Smooth muscle cell (in vitro differentiated cells): ENCODE measurements around the gene PARP4. TPM values are rescaled to one million over a fixed set of nuclear protein-coding genes. Genes with fewer than 3 reads are reported as not detected.

Experiments used
- DNase-seq: peaks from one replicate; lab custom pipeline; 2025; ENCODE audit not compliant: unreplicated experiment; lab: John Stamatoyannopoulos, UW
- H2AFZ ChIP-seq: fragments of 200-600 bp; sonication (generic); 2 replicates; pipeline ENCODE4 v1.6.0; 2016; ENCODE audit warnings: antibody characterized with exemption, low read depth, mild to moderate bottlenecking
- H3F3A ChIP-seq: fragments of 200-600 bp; sonication (generic); 2 replicates; pipeline ENCODE4 v1.6.0; 2017; ENCODE audit warnings: antibody characterized with exemption, low read depth
- H3K27ac ChIP-seq: fragments of 200-600 bp; sonication (generic); 2 replicates; pipeline ENCODE4 v1.5.1; 2016; ENCODE audit warnings: low read depth, mild to moderate bottlenecking
- H3K27me3 ChIP-seq: fragments of 200-600 bp; sonication (generic); 2 replicates; pipeline ENCODE4 v1.6.1; 2016; ENCODE audit warnings: low read depth, mild to moderate bottlenecking
- H3K36me3 ChIP-seq: fragments of 200-600 bp; sonication (generic); 2 replicates; pipeline ENCODE4 v1.5.1; 2016; ENCODE audit warnings: low read depth
- H3K4me1 ChIP-seq: fragments of 200-600 bp; sonication (generic); 2 replicates; pipeline ENCODE4 v1.5.1; 2016; ENCODE audit warnings: low read depth
- H3K4me2 ChIP-seq: fragments of 200-600 bp; sonication (generic); 2 replicates; pipeline ENCODE4 v1.6.0; 2016; ENCODE audit warnings: mild to moderate bottlenecking
- H3K4me3 ChIP-seq: fragments of 200-600 bp; sonication (generic); 2 replicates; pipeline ENCODE4 v1.5.1; 2016; ENCODE audit warnings: mild to moderate bottlenecking
- H3K79me2 ChIP-seq: fragments of 200-600 bp; sonication (generic); 2 replicates; pipeline ENCODE4 v1.6.0; 2016; ENCODE audit warnings: low read depth, mild to moderate bottlenecking
- H3K9ac ChIP-seq: fragments of 200-600 bp; sonication (generic); 2 replicates; pipeline ENCODE4 v1.6.0; 2016; ENCODE audit warnings: low read depth
- H3K9me3 ChIP-seq: fragments of 200-600 bp; sonication (generic); replicated peaks from 2 replicates; pipeline ENCODE4 v1.5.1; 2016; ENCODE audit warnings: low read depth
- H4K20me1 ChIP-seq: fragments of 200-600 bp; sonication (generic); 2 replicates; pipeline ENCODE4 v1.6.0; 2016; ENCODE audit warnings: low read depth
- WGBS: methylation state at CpG from one replicate; pipeline ENCODE4 v1.1.7; 2016; ENCODE audit warnings: low lambda C conversion rate; 5-methylcytosine and 5-hydroxymethylcytosine counted together
- polyA plus RNA-seq: library from polyadenylated mRNA; unstranded; fragments of >200 nt; fragmentation: Nextera tagmentation; extraction: Ambion mirVana; gene quantifications from 2 replicates; pipeline ENCODE4 v1.2.1, GENCODE V29; 2016
- total RNA-seq: library from RNA; depleted of rRNA; stranded (reverse); fragments of >200 nt; gene quantifications from 2 replicates; pipeline ENCODE4 v1.2.3, GENCODE V29; 2014
- TF ChIP-seq, protein P1 (sequence below): fragments of 200-600 bp; sonication (generic); IDR thresholded peaks from 2 replicates; pipeline ENCODE4 v1.5.1; 2017; ENCODE audit warnings: borderline replicate concordance, mild to moderate bottlenecking, antibody characterized with exemption; ENCODE audit not compliant: insufficient read depth, poor library complexity, severe bottlenecking

The PARP4 gene
- total and polyA plus RNA-seq, 2 experiments from 2014 or later = 18.2 to 33.7 TPM

DNA sequence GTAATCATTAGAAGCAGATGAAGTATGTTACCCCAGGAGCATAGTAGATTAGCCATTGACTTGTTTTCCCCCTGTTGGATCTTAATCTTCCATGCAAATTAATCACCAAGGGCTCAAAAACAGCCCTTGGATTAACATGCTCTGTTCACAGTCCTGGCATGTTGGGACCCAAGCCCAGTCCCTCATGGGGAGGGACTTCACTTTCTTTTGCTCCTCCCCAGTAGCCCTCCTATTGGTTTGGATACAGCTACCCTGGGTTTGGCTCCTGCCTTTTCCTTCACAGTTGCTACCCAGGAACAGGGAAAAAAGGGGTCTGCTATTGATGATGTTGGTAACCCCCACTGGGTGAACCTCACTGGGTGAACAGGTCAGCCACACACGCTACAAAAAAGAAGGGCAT, 16.9 kb upstream of the PARP4 start:
- 68% methylated on average over 1 of the region's 1 CpG for WGBS
- TF ChIP-seq, protein P1, sequence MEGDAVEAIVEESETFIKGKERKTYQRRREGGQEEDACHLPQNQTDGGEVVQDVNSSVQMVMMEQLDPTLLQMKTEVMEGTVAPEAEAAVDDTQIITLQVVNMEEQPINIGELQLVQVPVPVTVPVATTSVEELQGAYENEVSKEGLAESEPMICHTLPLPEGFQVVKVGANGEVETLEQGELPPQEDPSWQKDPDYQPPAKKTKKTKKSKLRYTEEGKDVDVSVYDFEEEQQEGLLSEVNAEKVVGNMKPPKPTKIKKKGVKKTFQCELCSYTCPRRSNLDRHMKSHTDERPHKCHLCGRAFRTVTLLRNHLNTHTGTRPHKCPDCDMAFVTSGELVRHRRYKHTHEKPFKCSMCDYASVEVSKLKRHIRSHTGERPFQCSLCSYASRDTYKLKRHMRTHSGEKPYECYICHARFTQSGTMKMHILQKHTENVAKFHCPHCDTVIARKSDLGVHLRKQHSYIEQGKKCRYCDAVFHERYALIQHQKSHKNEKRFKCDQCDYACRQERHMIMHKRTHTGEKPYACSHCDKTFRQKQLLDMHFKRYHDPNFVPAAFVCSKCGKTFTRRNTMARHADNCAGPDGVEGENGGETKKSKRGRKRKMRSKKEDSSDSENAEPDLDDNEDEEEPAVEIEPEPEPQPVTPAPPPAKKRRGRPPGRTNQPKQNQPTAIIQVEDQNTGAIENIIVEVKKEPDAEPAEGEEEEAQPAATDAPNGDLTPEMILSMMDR = no peak

GRCh38 chr13:24528816-24529398, 16.3 kb upstream of the PARP4 start:
- H3K4me3 ChIP-seq = no peak overlapping the region
- H3K27me3 ChIP-seq = no peaks in the 10 kb centered on the region
- H3K4me1 ChIP-seq = no peaks in the 10 kb centered on the region
- H3K27ac ChIP-seq = no peak overlapping the region
- H3K9ac ChIP-seq = no peak overlapping the region
- 64% methylated on average over 4 of the region's 4 CpGs for WGBS
- H3K79me2 ChIP-seq = no peaks in the 10 kb centered on the region
- TF ChIP-seq, protein P1 = no peak
- H3F3A ChIP-seq = no peaks in the 10 kb centered on the region
- no peaks in the 10 kb centered on the region for H4K20me1 ChIP-seq
- no peaks in the 10 kb centered on the region for H3K9me3 ChIP-seq
- no peak for DNase-seq
- H2AFZ ChIP-seq = no peak overlapping the region
- no peak overlapping the region for H3K4me2 ChIP-seq
- no peaks in the 10 kb centered on the region for H3K36me3 ChIP-seq

More for the DNA sequence above, 16.9 kb upstream of the PARP4 start:
- no peak overlapping the region for H3K4me2 ChIP-seq
- H3K79me2 ChIP-seq = no peaks in the 10 kb centered on the region
- DNase-seq = no peak
- no peaks in the 10 kb centered on the region for H3K27me3 ChIP-seq
- no peaks in the 10 kb centered on the region for H3K9me3 ChIP-seq
- no peaks in the 10 kb centered on the region for H3K36me3 ChIP-seq
- H2AFZ ChIP-seq = no peak overlapping the region
- H3K4me1 ChIP-seq = no peaks in the 10 kb centered on the region
- H3K9ac ChIP-seq = no peak overlapping the region
- H3F3A ChIP-seq = no peaks in the 10 kb centered on the region
- H4K20me1 ChIP-seq = no peaks in the 10 kb centered on the region
- no peak overlapping the region for H3K4me3 ChIP-seq
- no peak overlapping the region for H3K27ac ChIP-seq

DNA sequence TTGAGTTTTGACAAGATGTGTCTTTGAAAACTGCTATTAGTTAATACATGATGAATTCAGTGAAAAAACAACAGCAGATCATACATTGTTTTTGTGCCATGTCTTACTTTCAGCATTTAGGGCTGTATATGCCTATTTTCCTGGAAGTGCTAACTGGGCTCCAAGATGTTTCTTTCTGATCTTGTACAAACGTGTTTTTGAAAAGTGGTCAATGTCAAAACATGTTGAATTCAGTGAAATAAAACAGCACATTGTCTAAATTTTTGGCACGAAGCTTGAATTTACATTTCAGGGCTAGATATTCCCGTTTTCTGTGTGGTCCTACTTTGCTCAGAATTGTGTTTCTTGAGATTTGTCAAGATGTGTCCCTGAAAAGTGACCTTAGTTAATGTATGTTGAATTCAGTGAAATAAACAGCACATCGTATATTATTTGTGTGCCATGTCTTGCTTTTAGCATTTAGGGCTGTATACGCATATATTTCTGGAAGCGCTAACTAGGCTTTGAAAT, 14.7 kb upstream of the PARP4 start:
- TF ChIP-seq, protein P1 = no peak
- H3K36me3 ChIP-seq = no peaks in the 10 kb centered on the region
- H4K20me1 ChIP-seq = no peaks in the 10 kb centered on the region
- no peaks in the 10 kb centered on the region for H3F3A ChIP-seq
- no peaks in the 10 kb centered on the region for H3K4me1 ChIP-seq
- H3K27ac ChIP-seq = no peak overlapping the region
- H3K79me2 ChIP-seq = no peaks in the 10 kb centered on the region
- no peak for DNase-seq
- 93% methylated on average over 6 of the region's 6 CpGs for WGBS
- H2AFZ ChIP-seq = no peak overlapping the region
- no peaks in the 10 kb centered on the region for H3K9me3 ChIP-seq
- no peak overlapping the region for H3K4me3 ChIP-seq
- no peak overlapping the region for H3K9ac ChIP-seq
- H3K27me3 ChIP-seq = no peaks in the 10 kb centered on the region
- no peak overlapping the region for H3K4me2 ChIP-seq

- Histone ChIP-seq H3K4me1 (no peaks in the 10 kb centered on the region), H2AFZ (no peak overlapping the region), H3K36me3 (no peaks in the 10 kb centered on the region), H3K4me3 (no peak overlapping the region), H3K9me3 (no peaks in the 10 kb centered on the region), H4K20me1 (no peaks in the 10 kb centered on the region), H3K27ac (no peak overlapping the region), H3K4me2 (no peak overlapping the region), H3F3A (no peaks in the 10 kb centered on the region), H3K9ac (no peak overlapping the region), H3K27me3 (no peaks in the 10 kb centered on the region), H3K79me2 (no peaks in the 10 kb centered on the region)
- no peak for DNase-seq
- TF ChIP-seq, protein P1 = no peak
- WGBS = 96% methylated on average over 1 of the region's 1 CpG
These were observed 8.2 kb upstream of the PARP4 start for GRCh38 chr13:24520733-24521132.
